ENCODE results near the gene SMC6. TPM values are rescaled to one million over a fixed set of nuclear protein-coding genes. Genes with fewer than 3 reads are reported as not detected.

SMC6 gene
- total and polyA plus RNA-seq, 2 experiments from 2014 or later = 53.4 to 59.8 TPM

GRCh38 chr2:17717666-17718065, 35.9 kb downstream of the SMC6 start (continued):
- TF ChIP-seq REST (IDR thresholded peaks at IDR 0.05; ENCODE audit: unreplicated experiment) (no peak), ZNF114 (CRISPR knock-in tag; IDR thresholded peaks at IDR 0.05) (no peak), CTCF (conservative IDR thresholded peaks at IDR 0.05; ENCODE audit: low read depth in 2 of 2) (no peak), NANOG (IDR thresholded peaks at IDR 0.05; ENCODE audit: borderline replicate concordance) (no peak), ETS1 (IDR thresholded peaks at IDR 0.05) (no peak), ZNF331 (CRISPR knock-in tag; IDR thresholded peaks at IDR 0.05; ENCODE audit: low read depth) (no peak), EZH2 (IDR thresholded peaks at IDR 0.05; ENCODE audit: low read depth, unreplicated experiment) (no peak), EZH2phosphoT487 (IDR thresholded peaks at IDR 0.05; ENCODE audit: unreplicated experiment) (no peak)

GRCh38 chr2:17713291-17713690, 40.3 kb downstream of the SMC6 start:
- no peaks in the 10 kb centered on the region; the same call in 1 of the 2 replicates for H4K20me1 ChIP-seq (replicated peaks; ENCODE audit: insufficient read depth)
- H3K79me2 ChIP-seq (replicated peaks; ENCODE audit: insufficient read depth) = no peaks in the 10 kb centered on the region
- Mint-ChIP-seq H3K36me3 (ENCODE audit: low read depth) (peaks cover 51% of the 10 kb centered on the region), H3K9me3 (no peaks in the 10 kb centered on the region; the same call in 2 of the 3 replicates), H3K4me3 (no peak overlapping the region), H3K27me3 (ENCODE audit: insufficient read depth, low read depth, poor library complexity) (no peaks in the 10 kb centered on the region), H3K4me1 (no peaks in the 10 kb centered on the region), H3K27ac (no peak overlapping the region)
- H3K36me3 ChIP-seq (ENCODE audit: insufficient read depth) = peaks cover 44% of the 10 kb centered on the region
- H3K4me3 ChIP-seq = no peak overlapping the region
- H3K27ac ChIP-seq (ENCODE audit: low read depth) = no peak overlapping the region; the same call in 1 of the 2 replicates
- no peak overlapping the region for H3K4me2 ChIP-seq
- no peaks in the 10 kb centered on the region for H3F3A ChIP-seq (replicated peaks; ENCODE audit: low read depth)
- no peak for DNase-seq (ENCODE audit: low spot score)
- no peaks in the 10 kb centered on the region for H3K27me3 ChIP-seq (ENCODE audit: insufficient read depth)
- no peaks in the 10 kb centered on the region for H3K4me1 ChIP-seq (ENCODE audit: insufficient read depth)
- no peak for ATAC-seq
- no peaks in the 10 kb centered on the region for H3K9me2 ChIP-seq (ENCODE audit: insufficient read depth)
- no peak overlapping the region for H2AFZ ChIP-seq
- TF ChIP-seq, protein P1, sequence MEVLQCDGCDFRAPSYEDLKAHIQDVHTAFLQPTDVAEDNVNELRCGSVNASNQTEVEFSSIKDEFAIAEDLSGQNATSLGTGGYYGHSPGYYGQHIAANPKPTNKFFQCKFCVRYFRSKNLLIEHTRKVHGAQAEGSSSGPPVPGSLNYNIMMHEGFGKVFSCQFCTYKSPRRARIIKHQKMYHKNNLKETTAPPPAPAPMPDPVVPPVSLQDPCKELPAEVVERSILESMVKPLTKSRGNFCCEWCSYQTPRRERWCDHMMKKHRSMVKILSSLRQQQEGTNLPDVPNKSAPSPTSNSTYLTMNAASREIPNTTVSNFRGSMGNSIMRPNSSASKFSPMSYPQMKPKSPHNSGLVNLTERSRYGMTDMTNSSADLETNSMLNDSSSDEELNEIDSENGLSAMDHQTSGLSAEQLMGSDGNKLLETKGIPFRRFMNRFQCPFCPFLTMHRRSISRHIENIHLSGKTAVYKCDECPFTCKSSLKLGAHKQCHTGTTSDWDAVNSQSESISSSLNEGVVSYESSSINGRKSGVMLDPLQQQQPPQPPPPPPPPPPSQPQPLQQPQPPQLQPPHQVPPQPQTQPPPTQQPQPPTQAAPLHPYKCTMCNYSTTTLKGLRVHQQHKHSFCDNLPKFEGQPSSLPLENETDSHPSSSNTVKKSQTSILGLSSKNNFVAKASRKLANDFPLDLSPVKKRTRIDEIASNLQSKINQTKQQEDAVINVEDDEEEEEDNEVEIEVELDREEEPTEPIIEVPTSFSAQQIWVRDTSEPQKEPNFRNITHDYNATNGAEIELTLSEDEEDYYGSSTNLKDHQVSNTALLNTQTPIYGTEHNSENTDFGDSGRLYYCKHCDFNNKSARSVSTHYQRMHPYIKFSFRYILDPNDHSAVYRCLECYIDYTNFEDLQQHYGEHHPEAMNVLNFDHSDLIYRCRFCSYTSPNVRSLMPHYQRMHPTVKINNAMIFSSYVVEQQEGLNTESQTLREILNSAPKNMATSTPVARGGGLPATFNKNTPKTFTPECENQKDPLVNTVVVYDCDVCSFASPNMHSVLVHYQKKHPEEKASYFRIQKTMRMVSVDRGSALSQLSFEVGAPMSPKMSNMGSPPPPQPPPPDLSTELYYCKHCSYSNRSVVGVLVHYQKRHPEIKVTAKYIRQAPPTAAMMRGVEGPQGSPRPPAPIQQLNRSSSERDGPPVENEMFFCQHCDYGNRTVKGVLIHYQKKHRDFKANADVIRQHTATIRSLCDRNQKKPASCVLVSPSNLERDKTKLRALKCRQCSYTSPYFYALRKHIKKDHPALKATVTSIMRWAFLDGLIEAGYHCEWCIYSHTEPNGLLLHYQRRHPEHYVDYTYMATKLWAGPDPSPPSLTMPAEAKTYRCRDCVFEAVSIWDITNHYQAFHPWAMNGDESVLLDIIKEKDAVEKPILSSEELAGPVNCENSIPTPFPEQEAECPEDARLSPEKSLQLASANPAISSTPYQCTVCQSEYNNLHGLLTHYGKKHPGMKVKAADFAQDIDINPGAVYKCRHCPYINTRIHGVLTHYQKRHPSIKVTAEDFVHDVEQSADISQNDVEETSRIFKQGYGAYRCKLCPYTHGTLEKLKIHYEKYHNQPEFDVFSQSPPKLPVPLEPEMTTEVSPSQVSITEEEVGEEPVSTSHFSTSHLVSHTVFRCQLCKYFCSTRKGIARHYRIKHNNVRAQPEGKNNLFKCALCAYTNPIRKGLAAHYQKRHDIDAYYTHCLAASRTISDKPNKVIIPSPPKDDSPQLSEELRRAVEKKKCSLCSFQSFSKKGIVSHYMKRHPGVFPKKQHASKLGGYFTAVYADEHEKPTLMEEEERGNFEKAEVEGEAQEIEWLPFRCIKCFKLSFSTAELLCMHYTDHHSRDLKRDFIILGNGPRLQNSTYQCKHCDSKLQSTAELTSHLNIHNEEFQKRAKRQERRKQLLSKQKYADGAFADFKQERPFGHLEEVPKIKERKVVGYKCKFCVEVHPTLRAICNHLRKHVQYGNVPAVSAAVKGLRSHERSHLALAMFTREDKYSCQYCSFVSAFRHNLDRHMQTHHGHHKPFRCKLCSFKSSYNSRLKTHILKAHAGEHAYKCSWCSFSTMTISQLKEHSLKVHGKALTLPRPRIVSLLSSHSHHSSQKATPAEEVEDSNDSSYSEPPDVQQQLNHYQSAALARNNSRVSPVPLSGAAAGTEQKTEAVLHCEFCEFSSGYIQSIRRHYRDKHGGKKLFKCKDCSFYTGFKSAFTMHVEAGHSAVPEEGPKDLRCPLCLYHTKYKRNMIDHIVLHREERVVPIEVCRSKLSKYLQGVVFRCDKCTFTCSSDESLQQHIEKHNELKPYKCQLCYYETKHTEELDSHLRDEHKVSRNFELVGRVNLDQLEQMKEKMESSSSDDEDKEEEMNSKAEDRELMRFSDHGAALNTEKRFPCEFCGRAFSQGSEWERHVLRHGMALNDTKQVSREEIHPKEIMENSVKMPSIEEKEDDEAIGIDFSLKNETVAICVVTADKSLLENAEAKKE (CRISPR knock-in tag; IDR thresholded peaks at IDR 0.05) = no peak
- TF ChIP-seq ETS1 (IDR thresholded peaks at IDR 0.05) (no peak), EZH2phosphoT487 (IDR thresholded peaks at IDR 0.05; ENCODE audit: unreplicated experiment) (no peak)
